ENCODE results near the gene ZMYND8. TPM values are rescaled to one million over a fixed set of nuclear protein-coding genes. Genes with fewer than 3 reads are reported as not detected.
"Not testable (repeated sequence)": the region's sequence is repeated elsewhere in the genome, so short reads cannot be mapped to it uniquely, and the experiment has no call there.

The ZMYND8 gene
- total and polyA plus RNA-seq, 4 donors = 4.5 to 27.4 (median 14.1) TPM

DNA sequence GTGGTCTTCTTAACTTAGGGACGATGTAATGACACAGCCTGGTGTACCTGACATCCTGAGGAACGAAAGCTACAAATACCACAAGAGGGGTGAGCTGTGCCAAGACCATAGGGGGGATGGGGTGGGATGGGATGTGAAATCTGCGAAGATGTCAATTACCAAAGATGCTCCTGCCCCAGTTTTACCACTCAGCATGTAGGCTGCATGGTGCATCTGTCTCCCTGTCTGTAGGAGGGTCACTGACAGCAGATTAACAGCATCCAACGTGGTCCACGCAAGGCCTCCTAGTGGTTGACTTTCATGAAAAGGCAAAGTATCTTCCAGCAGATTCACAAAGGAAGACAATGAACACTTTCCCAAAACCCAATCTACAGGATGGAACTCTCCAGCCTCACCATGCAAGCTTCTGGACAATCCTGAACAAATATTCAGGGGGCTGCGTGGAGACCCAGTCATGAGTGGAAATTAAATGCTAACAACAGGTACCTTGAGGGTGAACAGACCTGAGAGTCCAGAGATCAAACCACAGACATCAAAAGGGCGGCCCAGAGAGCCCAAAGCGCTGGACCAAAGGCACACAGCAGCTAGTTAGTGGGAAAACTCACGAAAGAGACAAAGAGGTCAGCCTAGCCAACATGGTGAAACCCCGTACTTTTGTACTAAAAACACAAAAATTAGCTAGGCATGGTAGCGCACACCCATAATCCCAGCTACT lies 44.4 kb downstream of the ZMYND8 start:
- intact Hi-C loops (cut with DNase I) = no loop called here
- Histone ChIP-seq H3K27ac (ENCODE audit: low read depth in 1 of 2, low read length in 2 of 2) (no peak overlapping the region), H3K27me3 (ENCODE audit: control insufficient read depth in 1 of 2, insufficient read depth in 2 of 2, low read length in 1 of 2) (no peaks in the 10 kb centered on the region), H3K36me3 (ENCODE audit: control insufficient read depth in 1 of 2, insufficient read depth in 2 of 2, low read length in 1 of 2) (no peaks in the 10 kb centered on the region), H3K4me3 (ENCODE audit: low read length in 2 of 2) (no peak overlapping the region), H3K4me1 (ENCODE audit: control insufficient read depth in 1 of 2, insufficient read depth in 2 of 2, low read length in 2 of 2) (peaks cover 3 to 4% of the 10 kb centered on the region in 2 donors), H3K9me3 (ENCODE audit: control insufficient read depth, low read length) (no peaks in the 10 kb centered on the region)
- peak in 1 of 2 donors; percentile 32 for DNase-seq
- no peak for ATAC-seq (ENCODE audit: low FRiP score)
- WGBS, 2 donors = 97 to 98% methylated on average over 11 of the region's 11 CpGs

- Histone ChIP-seq H3K36me3 (ENCODE audit: control insufficient read depth in 1 of 2, insufficient read depth in 2 of 2, low read length in 1 of 2) (peaks cover 0 to under 1% of the 10 kb centered on the region in 2 donors), H3K4me1 (ENCODE audit: control insufficient read depth in 1 of 2, insufficient read depth in 2 of 2, low read length in 2 of 2) (peaks cover 3 to 4% of the 10 kb centered on the region in 2 donors), H3K9me3 (ENCODE audit: control insufficient read depth, low read length) (no peaks in the 10 kb centered on the region), H3K27me3 (ENCODE audit: control insufficient read depth in 1 of 2, insufficient read depth in 2 of 2, low read length in 1 of 2) (no peaks in the 10 kb centered on the region), H3K27ac (ENCODE audit: low read depth in 1 of 2, low read length in 2 of 2) (no peak overlapping the region), H3K4me3 (ENCODE audit: low read length in 2 of 2) (no peak overlapping the region)
- 94 to 96% methylated on average over 5 of the region's 5 CpGs for WGBS, 2 donors
- DNase-seq (peak in 1 of 2 donors; percentile 27), ATAC-seq (ENCODE audit: low FRiP score) (no peak)
- intact Hi-C loops (cut with DNase I) = no loop called here
Measured at GRCh38 chr20:47311211-47311610, 45.3 kb downstream of the ZMYND8 start.

- intact Hi-C loops (cut with DNase I) = no loop called here
- Histone ChIP-seq H3K4me3 (ENCODE audit: low read length in 2 of 2) (no peak overlapping the region), H3K27ac (ENCODE audit: low read depth in 1 of 2, low read length in 2 of 2) (peak overlapping the region in 1 of 2 donors; percentile 40), H3K27me3 (ENCODE audit: control insufficient read depth in 1 of 2, insufficient read depth in 2 of 2, low read length in 1 of 2) (no peaks in the 10 kb centered on the region), H3K9me3 (ENCODE audit: control insufficient read depth, low read length) (no peaks in the 10 kb centered on the region), H3K36me3 (ENCODE audit: control insufficient read depth in 1 of 2, insufficient read depth in 2 of 2, low read length in 1 of 2) (peaks cover 0 to 4% of the 10 kb centered on the region in 2 donors), H3K4me1 (ENCODE audit: control insufficient read depth in 1 of 2, insufficient read depth in 2 of 2, low read length in 2 of 2) (peaks cover 3 to 4% of the 10 kb centered on the region in 2 donors)
- 86 to 88% methylated on average over 8 of the region's 8 CpGs for WGBS, 2 donors
- ATAC-seq (ENCODE audit: low FRiP score) (no peak), DNase-seq (peak in 1 of 2 donors; percentile 14)
Measured at GRCh38 chr20:47310729-47311128, 45.8 kb downstream of the ZMYND8 start.

DNA sequence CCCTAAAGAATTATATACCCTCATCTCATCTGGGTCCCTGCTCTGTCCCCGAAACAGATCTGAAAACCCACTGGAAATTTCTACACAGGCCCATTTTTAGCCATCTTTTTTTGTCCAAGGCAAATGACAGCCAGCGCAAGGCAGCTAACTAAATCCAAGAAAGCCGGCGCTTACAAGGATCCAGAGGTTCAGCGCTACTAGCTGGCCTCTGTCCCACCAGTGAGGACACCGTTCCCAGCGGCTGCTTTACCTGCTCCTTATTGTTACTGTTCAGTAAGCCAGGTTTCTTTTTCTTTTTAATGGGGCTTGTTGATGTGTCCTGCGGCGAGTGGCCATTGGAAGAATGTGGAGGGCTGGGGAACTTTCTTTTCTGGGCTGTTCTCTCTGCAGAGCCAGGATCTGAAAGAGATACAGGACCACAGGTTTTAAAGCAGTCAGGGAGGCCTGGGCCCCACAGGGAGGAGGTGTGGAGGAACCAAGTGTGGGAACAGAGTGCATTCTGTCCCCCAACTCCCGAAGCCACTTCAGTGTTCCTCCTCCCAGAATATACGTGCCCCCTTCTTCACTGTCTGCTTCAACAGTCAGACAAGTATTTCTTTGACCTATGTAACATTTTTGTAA lies 46.6 kb downstream of the ZMYND8 start:
- Histone ChIP-seq H3K27ac (ENCODE audit: low read depth in 1 of 2, low read length in 2 of 2) (peak overlapping the region; percentile 10 to 94), H3K36me3 (ENCODE audit: control insufficient read depth in 1 of 2, insufficient read depth in 2 of 2, low read length in 1 of 2) (peaks cover 0 to 4% of the 10 kb centered on the region in 2 donors), H3K4me3 (ENCODE audit: low read length in 2 of 2) (no peak overlapping the region), H3K4me1 (ENCODE audit: control insufficient read depth in 1 of 2, insufficient read depth in 2 of 2, low read length in 2 of 2) (peaks cover 3 to 4% of the 10 kb centered on the region in 2 donors), H3K9me3 (ENCODE audit: control insufficient read depth, low read length) (no peaks in the 10 kb centered on the region), H3K27me3 (ENCODE audit: control insufficient read depth in 1 of 2, insufficient read depth in 2 of 2, low read length in 1 of 2) (no peaks in the 10 kb centered on the region)
- no peak for ATAC-seq (ENCODE audit: low FRiP score)
- intact Hi-C loops (cut with DNase I) = no loop called here
- WGBS, 2 donors = 22 to 24% methylated on average over 11 of the region's 11 CpGs
- peak in 1 of 2 donors; percentile 74 for DNase-seq

- H3K4me3 ChIP-seq (ENCODE audit: low read length in 2 of 2) = no peak overlapping the region
- H3K9me3 ChIP-seq (ENCODE audit: control insufficient read depth, low read length) = no peaks in the 10 kb centered on the region
- H3K27me3 ChIP-seq (ENCODE audit: control insufficient read depth in 1 of 2, insufficient read depth in 2 of 2, low read length in 1 of 2) = no peaks in the 10 kb centered on the region
- WGBS, 2 donors = 84 to 88% methylated on average over 10 of the region's 10 CpGs
- DNase-seq (peak in 1 of 2 donors; percentile 48), ATAC-seq (ENCODE audit: low FRiP score) (no peak)
- H3K36me3 ChIP-seq (ENCODE audit: control insufficient read depth in 1 of 2, insufficient read depth in 2 of 2, low read length in 1 of 2) = peaks cover 0 to 4% of the 10 kb centered on the region in 2 donors
- peak overlapping the region; percentile 10 to 94 for H3K27ac ChIP-seq (ENCODE audit: low read depth in 1 of 2, low read length in 2 of 2)
- peaks cover 3 to 4% of the 10 kb centered on the region in 2 donors for H3K4me1 ChIP-seq (ENCODE audit: control insufficient read depth in 1 of 2, insufficient read depth in 2 of 2, low read length in 2 of 2)
- intact Hi-C loops (cut with DNase I) = no loop called here
Measured at GRCh38 chr20:47309394-47309793, 47.1 kb downstream of the ZMYND8 start.

- H3K27ac ChIP-seq (ENCODE audit: low read depth in 1 of 2, low read length in 2 of 2); H3K4me1 ChIP-seq (ENCODE audit: control insufficient read depth in 1 of 2, insufficient read depth in 2 of 2, low read length in 2 of 2); intact Hi-C loops (cut with DNase I); ATAC-seq (ENCODE audit: low FRiP score); H3K9me3 ChIP-seq (ENCODE audit: control insufficient read depth, low read length); H3K4me3 ChIP-seq (ENCODE audit: low read length in 2 of 2); H3K27me3 ChIP-seq (ENCODE audit: control insufficient read depth in 1 of 2, insufficient read depth in 2 of 2, low read length in 1 of 2); H3K36me3 ChIP-seq (ENCODE audit: control insufficient read depth in 1 of 2, insufficient read depth in 2 of 2, low read length in 1 of 2): not testable (repeated sequence)
- WGBS, 2 donors = 98% methylated on average over 9 of the region's 9 CpGs
- peak in 1 of 2 donors; percentile 36 for DNase-seq
Measured at GRCh38 chr20:47307569-47307968, 48.9 kb downstream of the ZMYND8 start.

- 96% methylated on average over 7 of the region's 7 CpGs for WGBS, 2 donors
- intact Hi-C loops (cut with DNase I) = no loop called here
- ATAC-seq (ENCODE audit: low FRiP score) (no peak), DNase-seq (peak in 1 of 2 donors; percentile 14)
- no peaks in the 10 kb centered on the region for H3K9me3 ChIP-seq (ENCODE audit: control insufficient read depth, low read length)
- H3K27me3 ChIP-seq (ENCODE audit: control insufficient read depth in 1 of 2, insufficient read depth in 2 of 2, low read length in 1 of 2) = no peaks in the 10 kb centered on the region
- H3K4me3 ChIP-seq (ENCODE audit: low read length in 2 of 2) = no peak overlapping the region
- peaks cover 4 to 5% of the 10 kb centered on the region in 2 donors for H3K4me1 ChIP-seq (ENCODE audit: control insufficient read depth in 1 of 2, insufficient read depth in 2 of 2, low read length in 2 of 2)
- peaks cover 0 to 4% of the 10 kb centered on the region in 2 donors for H3K36me3 ChIP-seq (ENCODE audit: control insufficient read depth in 1 of 2, insufficient read depth in 2 of 2, low read length in 1 of 2)
- no peak overlapping the region for H3K27ac ChIP-seq (ENCODE audit: low read depth in 1 of 2, low read length in 2 of 2)
Measured at GRCh38 chr20:47306755-47307370, 49.6 kb downstream of the ZMYND8 start.

- H3K4me1 ChIP-seq (ENCODE audit: control insufficient read depth in 1 of 2, insufficient read depth in 2 of 2, low read length in 2 of 2) = peaks cover 4 to 5% of the 10 kb centered on the region in 2 donors
- H3K9me3 ChIP-seq (ENCODE audit: control insufficient read depth, low read length) = no peaks in the 10 kb centered on the region
- WGBS, 2 donors = 93 to 95% methylated on average over 8 of the region's 8 CpGs
- ATAC-seq (ENCODE audit: low FRiP score) (no peak), DNase-seq (peak in 1 of 2 donors; percentile 31)
- peaks cover 0 to 4% of the 10 kb centered on the region in 2 donors for H3K36me3 ChIP-seq (ENCODE audit: control insufficient read depth in 1 of 2, insufficient read depth in 2 of 2, low read length in 1 of 2)
- H3K27ac ChIP-seq (ENCODE audit: low read depth in 1 of 2, low read length in 2 of 2) = no peak overlapping the region
- intact Hi-C loops (cut with DNase I) = no loop called here
- H3K27me3 ChIP-seq (ENCODE audit: control insufficient read depth in 1 of 2, insufficient read depth in 2 of 2, low read length in 1 of 2) = no peaks in the 10 kb centered on the region
- H3K4me3 ChIP-seq (ENCODE audit: low read length in 2 of 2) = no peak overlapping the region
Measured at GRCh38 chr20:47306095-47306494, 50.4 kb downstream of the ZMYND8 start.

Data from aorta (tissue), 5 donors.